Activated CD8-positive, alpha-beta memory T cell treated with anti-CD3 and anti-CD28 coated beads, Interleukin-2, amount 50 U/mL, for 24 hours (primary cell): Measurements from ENCODE around the gene PWWP2B.
"Not testable (repeated sequence)": the region's sequence is repeated elsewhere in the genome, so short reads cannot be mapped to it uniquely, and the experiment has no call there.

Experiments
- DNase-seq: peaks from one replicate; pipeline ENCODE4 v3.0.0-alpha.2; 2020; ENCODE audit errors: extremely low read depth

The PWWP2B gene

DNA sequence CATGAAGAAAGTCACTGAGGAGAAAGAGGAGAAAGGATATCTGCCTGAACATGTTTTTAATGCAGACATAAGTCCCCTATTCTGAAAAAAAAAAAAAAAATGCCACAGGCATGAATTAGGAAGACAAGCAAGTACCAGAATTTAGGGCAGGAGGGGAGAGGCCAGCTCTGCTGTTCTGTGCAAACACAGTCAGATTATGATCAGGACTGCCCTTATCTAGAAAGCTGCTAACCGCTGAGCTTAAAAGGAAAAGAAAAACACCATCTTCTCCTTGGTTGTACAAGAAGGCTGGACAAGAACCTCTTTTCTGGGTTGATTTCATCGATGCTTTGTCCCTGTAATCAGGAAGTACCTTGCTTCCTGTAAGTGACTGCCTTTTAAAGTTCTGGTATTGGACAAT, 15.3 kb upstream of the PWWP2B start:
- DNase-seq: no peak

DNA sequence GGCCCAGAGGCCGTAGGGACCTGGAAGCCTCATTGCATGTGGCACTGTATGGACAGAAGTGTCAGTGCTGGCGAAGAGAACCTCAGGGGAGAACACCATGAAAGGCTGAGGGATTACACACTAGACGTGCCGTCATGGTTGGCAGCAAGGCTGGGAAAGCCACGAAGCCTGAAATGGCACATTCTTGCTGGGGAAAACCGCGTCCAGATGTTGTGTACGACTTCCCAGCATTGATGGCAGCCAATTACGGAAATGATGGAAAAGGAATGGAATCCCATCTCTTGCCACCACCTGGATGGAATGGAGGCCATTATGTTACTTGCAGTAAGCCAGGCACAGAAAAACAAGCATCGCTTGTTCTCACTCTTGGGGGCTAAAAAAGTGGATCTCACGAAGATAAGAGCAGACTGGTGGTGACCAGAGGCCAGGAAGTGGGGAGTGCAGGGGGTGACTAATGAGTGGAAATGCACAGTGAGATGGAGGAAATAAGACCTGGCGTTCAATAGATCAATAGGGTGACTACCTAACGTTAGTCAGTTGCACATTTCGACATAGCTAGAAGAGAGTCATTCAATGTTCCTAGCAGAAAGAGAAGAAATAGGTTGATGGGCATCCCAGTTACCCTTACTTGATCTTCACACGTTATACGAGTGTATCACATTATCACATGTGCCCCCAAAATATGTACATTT, 14.6 kb upstream of the PWWP2B start:
- DNase-seq: no peak

DNA sequence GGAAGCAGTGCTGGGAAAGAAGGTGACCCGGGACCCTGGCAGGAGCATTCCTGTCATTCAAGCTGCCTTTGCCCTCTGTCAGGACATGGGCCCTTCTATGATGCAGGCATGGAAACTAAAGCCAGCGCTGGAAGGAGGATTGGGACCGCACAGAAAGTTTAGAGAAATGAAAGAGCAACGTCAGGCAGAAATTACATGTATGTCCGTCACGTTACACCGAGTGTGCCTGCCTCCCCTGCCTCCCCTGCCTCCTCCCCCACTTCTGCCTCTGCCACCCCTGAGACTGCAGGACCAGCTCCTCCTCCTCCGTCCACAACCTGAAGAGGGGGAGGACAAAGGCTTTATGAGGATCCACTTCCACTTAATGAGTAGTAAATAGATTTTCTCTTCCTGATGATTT, 13.9 kb upstream of the PWWP2B start:
- DNase-seq: no peak

DNA sequence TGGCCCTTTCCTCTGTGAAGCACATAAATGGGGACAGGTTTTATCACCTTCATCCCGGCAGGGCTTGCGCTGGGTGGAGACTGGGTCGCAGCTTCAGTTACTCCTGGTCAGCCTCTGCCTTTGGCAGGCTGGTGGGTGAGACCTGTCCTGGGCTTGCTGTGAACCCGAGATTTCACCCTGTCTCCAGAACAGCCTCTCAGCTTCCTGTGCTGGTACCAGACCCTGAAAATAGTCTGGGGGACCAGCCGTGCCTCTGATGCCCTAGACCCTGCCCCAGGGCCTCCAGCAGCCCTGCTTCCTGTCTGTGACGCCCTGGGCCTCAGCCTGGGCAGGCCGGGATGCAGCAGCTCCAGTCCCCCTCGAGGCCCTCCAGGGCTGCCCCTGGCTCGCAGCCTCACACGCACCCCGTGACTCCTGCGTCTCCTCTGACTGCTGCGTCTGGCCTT, 13.2 kb upstream of the PWWP2B start:
- no peak for DNase-seq

DNA sequence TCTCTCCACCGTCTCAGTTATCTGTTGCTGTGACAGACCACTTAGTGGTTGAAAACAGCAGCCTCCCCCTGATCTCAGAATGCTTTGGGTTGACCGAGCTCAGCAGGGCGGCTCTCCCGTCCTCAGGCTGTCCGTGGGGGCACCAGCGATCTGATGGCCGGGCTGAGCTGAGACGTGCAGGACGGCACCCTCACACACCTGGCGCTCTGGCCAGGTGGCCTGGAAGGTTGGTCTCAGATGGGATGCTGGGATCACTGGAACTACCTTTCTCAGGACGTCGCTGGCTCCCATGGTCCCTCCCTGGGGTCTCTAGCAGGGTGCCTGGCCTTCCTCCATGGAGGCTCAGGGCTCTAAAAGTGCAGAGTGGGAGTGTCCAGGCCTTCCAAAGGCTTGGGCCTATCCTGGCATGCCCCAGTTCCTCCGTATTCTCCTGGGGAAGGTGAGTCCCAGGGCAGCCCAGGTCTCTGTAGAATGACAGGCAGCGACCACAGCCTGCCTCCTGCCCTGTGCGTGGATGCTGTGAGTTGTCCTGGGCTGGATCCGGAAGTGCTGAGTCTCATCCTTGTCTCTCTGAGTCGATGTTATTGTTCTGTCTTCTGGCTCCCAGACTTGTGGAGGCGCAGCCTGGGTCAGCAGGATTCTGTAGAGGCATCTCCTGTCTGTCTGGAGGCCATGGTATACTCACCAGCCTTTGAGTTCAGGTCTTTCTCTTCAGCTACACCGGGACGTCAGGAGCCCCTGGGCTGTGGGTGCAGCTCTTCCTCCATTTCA, 12.2 kb upstream of the PWWP2B start:
- no peak for DNase-seq

DNA sequence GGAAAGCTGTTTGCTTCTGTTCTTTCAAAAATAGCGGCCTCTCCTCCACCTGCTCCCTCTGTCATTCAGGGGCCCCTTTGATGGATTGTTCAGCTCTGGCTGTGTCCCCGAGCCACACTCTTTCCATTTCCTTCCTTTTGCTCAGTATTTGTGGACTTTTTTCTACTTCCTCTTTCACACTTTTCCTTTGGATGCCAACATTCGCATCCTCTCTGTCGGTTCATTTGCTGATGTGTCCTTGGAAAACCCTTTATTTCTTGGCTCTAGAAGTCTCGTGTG, 11.7 kb upstream of the PWWP2B start:
- DNase-seq: no peak

DNA sequence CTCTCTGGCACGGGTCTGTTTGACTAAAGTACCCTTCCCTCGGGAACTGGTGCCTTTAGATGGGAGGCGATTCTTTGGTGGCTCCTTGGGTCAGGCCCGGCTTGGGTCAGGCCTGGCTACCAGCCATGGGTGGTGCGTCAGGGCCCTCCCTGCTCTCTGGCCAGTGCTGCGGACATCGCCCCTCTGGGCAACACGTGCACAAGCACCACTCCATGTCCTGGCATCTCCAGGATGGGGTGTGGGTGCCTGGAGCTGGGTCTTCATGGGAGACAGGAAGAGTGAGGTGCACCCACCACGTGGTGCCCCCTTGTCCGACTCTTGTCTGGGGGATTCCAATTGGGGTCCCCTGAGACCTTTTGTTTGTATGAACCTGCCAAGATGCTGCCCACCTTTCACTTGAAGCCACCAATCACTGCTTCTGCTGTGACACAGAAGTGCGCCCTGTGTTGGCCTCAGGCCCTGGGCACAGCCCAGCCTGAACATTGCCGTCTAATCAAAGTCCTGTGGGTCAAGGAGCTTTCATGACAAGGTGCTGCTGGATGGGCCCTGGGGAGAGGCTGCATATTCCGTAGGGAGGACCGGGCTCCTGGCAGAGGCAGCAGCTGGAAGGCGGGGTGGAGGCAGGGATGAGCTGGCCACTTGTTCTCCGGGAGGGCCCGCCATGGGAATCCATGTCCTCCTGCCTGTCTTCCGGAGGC, 11.1 kb upstream of the PWWP2B start:
- no peak for DNase-seq

DNA sequence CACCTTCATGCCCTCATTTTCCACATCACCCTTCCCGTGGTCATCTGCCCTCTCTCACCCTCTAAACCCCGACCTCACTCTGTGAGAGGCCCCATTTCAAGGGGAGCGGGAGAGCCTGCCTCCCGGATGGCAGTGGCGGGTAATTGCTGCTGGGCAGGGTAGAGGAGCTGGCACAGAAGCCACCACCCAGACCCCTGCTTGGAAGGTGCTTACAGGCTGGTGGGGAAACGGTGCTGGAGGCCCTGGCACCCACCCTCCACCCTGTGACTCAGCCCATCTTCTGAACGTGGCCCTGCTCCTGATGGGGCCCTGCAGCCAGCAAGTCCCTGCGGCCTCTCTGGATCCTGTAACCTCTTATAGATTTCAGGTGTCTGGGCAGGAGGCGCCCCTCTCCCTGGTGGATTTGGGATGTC, 10.6 kb upstream of the PWWP2B start:
- no peak for DNase-seq

DNA sequence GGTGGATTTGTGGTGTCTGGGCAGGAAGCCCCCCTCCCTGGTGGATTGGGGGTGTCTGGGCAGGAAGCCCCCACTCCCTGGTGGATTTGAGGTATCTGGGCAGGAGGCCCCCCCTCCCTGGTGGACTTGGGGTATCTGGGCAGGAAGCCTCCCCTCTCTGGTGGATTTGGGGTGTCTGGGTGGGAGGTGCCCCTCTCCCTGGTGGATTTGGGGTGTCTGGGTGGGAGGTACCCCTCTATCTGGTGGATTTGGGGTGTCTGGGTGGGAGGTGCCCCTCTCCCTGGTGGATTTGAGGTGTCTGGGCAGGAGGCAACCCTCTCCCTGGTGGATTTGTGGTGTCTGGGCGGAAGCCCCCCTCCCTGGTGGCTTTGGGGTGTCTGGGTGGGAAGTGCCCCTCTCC, 10.1 kb upstream of the PWWP2B start:
- not testable (repeated sequence) for DNase-seq

DNA sequence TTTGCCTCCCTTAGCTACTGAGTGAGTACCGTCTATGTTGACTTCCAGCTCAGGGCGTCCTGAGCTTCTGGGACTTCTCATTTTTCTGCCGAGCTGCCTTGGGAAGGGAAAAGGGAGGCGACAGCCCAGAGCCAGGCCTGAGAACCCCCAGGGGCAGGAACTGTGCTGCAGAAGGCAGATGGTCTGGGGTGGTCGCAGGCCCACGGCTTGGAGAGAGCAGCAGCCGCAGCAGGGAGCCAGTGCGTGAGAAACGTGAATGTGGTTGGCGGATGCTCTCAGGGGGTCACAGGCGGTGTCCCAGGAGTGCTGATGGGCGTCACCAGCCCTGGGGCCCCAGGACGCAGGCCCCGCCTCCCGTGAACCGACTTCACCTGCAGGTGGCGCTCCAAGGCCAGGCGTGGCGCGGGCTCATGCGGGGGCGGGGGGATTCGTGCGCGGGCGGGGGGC, 9.2 kb upstream of the PWWP2B start:
- DNase-seq: peak; percentile 36

DNA sequence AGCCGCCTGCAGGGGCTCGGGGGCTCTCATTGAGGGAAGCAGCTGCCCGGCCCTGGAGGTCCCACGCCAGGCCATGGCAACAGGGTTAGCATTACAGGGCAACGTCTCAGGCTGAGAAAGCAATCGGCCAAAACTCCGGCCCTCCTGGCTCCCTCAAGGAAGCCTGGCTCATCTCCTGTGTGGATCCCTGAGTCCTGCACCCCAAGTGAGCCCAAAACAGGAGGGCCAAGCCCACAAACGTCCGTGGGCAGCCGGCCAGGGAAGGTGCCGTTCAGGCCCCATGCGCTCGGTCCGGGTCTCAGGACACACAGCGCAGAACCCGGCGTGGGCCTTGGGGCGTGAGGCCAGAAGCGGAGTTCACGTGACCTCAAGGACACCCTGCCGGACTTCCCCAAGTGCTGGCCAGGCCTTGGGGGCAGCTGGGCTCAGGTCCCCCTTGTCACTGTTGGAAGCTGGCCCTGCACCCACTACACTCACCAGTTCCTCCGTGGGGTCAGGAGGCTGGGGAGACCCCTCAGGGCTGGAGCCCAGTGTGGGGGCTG, 8.0 kb upstream of the PWWP2B start:
- no peak for DNase-seq

DNA sequence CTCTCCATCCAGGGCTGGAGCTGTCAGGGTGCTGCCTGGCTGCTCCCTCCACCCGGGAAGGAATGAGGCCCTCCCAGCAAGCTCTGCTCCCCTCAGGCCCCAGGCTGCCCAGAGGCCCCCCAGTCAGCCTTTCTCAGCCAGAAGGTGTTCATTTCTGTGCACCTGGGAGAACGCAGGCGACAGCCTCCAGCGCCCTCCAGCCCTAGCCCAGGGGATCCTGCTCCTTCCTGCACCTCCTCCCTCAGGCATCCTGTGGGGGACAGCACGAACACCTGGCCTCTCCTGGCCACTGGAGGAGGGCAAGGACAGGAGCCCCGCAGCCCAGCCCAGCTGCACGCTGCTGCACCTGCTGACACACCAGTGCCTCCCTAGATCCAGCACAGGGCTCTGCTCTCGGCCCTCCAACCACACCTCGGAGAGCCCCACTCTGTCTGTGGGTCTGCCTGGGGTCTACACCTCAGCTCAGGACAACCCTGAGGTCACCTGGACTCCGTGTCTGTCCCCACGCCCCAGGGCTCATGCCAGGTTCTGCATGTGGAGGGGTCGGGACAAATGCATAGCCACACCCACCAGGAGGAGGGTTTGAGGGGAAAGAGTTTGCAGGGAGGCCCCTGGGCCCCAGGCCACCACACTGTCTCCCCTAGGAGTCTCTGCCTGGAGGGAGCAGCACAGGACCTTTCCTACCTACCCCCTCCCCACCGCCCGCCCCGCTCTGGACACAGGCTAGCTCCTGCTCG, 7.4 kb upstream of the PWWP2B start:
- no peak for DNase-seq

DNA sequence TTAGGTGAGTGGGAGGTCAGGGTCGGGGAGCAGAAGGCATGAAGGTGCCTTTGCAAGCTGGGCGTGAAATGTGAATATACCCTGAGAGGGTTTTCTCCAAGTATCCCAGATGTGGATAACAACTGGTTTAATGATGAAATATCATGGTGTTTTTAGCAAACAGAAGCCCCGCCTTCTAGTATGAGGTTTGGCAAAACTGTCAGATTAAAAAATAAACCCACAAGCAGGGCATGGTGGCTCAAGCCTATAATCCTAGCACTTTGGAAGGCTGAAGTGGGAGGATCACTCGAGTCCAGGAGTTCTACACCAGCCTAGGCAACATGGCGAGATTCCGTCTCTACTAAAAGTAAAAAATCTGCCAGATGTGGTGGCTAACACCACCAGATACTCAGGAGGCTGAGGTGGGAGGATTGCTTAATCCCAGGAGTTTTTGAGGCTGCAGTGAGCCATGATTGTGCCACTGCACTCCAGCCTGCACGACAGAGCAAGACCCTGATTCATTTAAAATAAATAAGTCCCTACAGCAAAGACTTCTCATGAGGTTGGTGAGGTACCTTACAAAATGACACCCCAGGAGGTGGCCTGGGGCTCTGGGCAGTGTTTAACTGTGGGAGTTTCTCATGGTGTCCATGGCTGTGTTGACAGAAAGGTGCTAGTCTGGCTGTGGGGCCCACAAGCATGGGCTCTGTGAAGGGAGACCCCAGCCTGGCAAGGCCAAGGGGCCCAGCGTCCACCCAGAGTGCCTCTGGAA, 6.7 kb upstream of the PWWP2B start:
- DNase-seq: no peak

DNA sequence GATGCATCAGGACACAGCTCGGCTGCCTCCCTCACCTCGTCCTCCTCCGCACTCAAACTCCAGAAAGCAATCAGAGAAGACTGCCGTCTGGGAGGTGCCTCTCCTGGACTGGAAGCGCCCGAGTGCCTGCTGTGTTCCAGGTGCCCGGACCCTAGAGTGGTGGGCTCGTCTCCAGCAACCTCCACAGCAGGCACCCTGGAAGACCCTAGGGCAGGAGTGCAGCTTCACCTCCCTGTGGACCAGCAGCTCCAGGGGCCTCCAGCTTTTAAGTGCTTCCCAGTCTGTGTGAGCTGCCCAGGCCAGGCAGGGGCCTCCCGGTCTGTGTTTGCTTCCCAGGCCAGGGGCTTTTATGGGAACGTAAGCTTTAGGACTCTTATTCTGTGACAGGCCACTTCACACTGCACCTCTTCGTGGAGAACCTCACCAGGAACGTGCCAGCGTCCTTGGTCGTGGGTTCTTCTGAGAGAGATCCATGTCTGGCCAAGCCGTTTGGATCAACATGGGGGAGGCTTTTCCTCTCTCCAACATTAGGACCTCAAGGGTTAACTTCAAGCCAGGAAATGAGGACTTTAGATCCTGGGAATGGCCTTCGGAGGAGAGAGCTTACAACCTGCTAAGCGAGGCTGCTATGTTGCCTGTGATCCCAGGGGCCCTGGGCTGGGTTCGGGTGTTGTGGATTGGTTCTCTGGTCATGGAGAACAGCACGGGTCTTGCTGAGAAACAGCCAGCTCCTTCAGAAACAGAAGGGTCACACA, 5.9 kb upstream of the PWWP2B start:
- no peak for DNase-seq

DNA sequence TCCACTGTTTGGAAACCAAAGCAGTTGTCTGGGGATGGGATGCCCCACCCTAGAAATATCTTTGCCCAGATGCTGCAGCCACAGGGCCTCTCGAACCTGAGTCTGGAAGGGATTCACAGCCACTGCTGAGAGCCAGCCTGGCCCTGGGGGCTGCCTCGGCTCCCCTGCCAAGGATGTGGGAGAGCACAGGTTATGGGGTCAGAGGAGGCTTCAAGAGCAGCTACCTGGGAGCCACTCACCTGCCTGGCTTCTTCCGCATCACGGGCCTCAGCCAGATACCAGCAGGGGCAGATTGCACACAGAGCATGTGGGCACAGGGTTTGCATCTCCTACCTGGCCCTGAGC, 5.4 kb upstream of the PWWP2B start:
- no peak for DNase-seq

DNA sequence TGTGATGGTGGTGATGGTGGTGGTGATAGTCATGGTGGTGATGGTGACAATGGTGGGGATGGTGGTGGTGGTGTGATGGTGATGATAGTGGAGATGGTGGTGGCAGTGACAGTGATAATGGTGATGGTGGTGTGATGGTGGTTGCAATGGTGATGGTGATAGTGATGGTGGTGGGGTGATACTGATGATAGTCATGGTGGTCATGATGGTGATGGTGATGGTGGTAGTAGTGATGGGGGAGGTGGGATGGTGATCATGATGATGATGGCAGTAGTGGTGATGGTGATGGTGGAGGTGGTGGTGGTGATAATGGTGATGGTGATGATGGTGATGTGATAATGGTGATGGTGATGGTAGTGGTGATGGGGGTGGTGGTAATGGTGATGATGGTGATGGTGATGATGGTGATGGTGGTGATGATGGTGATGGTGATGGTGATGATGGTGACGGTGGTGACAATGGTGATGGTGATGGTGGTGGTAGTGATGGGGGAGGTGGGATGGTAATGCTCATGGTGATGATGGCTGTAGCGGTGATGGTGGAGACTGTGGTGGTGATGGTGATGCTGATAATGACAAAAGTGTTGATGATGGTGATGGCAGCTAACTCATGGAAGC, 4.7 kb upstream of the PWWP2B start:
- DNase-seq: no peak

DNA sequence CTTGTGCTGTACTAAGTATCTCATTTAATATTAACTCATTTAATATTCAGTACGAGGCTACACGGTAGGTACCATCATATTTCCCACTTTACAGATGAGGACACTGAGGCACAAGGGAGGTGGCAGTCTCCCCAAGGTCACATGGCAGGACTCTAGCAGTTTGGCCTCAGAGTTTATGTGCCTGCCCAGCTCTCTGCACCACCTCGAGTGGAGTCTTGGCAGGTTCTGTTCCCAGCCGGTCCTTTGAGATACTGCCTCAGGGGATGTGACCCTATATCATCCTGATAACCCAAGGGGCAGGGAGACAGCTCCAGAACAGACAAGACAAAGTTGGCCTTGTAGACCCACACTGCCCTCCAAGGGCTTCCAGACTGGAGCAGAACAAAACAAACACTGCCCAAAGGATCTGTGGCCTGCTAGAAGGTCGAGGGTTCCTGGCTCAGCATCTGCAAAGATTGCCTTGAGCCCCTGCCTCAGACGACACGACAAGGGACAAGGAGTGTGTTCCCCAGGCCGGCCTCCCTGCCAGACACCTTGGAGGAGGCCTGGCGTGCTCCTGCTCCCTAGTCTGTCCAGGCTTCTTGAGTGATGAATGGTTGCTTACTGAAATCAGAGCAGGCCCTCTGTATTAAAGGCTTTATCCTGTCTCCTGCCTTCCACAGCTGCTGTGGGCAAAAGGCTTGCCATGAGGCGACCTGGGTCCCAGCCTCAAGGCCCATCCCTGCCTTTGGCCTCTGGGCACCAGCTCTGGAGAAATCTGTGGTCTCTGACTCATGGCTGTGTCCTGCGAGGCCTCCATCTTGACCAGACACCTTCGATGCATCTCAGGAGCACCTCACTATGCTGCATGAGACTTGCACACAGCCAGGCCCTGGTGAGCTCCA, 3.9 kb upstream of the PWWP2B start:
- no peak for DNase-seq

DNA sequence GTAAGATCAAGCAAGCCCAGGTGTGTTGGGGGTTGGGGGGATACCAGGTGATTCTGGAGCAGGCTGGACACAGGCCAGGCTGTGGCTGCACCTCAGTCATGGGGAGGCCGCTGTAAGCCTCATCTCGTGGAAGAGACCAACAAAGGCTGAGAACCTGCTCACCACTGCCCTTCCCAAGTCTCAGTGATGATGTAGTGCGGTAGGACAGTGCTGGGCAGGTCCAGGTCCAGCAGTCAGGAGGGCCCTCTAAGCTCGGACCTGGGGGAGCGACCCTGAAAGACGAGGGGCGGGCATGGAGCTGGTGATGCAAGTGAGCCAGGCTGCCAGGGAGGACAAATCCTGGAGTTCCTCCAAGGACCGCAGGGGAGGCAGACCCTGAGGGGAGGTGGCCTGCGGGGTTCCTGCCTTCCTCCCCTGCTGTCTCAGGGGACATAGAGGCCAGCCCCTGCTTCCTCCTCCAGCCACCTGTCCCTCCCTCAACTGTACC, 3.3 kb upstream of the PWWP2B start:
- no peak for DNase-seq

DNA sequence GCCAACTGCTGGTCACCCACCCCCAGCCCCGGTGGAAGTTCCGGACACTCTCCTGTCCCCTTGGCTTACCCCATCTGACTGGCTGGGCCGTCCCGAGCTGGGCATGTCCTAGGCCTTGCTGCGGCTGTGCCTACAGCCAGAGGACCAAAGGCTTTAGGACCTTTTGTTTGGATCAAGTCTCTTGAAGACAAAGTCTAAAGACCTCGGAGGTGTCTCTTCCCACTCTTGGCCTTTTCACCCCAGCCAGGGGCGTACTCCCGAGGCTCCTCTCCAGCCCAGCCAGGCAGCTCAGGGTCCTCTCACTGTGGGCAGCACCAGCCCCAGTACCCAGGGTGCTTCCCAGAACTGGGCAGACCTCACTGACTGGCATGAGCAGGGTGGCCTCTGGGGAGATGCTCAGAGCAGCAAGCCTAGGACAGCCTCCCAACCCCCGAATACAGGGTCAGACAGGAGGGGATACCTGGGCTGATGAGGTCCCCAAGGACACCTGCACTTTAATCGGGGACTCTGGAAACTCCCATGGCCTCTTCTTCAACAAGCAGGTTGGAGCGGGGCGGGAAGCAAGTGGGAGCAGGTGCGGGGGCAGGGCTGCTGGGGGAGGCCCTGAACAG, 2.7 kb upstream of the PWWP2B start:
- no peak for DNase-seq
